ENCODE results near the gene ARVCF. TPM values are rescaled to one million over a fixed set of nuclear protein-coding genes. Genes with fewer than 3 reads are reported as not detected.

ARVCF gene
- total RNA-seq, 1 experiment from 2014 or later: 8.2 TPM

- no peaks in the 10 kb centered on the region for H3K36me3 ChIP-seq (ENCODE audit: control insufficient read depth, insufficient read depth, low read length)
- CTCF ChIA-PET: no interaction called here
- no TSS peak for BruUV-seq (replicated peaks)
Observed at GRCh38 chr22:20056696-20057386, 40.2 kb upstream of the ARVCF start.

GRCh38 chr22:20056161-20056560 is 39.5 kb upstream of the ARVCF start:
- H3K9me3 ChIP-seq (ENCODE audit: control insufficient read depth, insufficient read depth, low read depth, low read length): no peaks in the 10 kb centered on the region
- DNase-seq (ENCODE audit: low read depth, low spot score) (no peak), ATAC-seq (no peak)
- H3K4me3 ChIP-seq (ENCODE audit: low read depth in 2 of 2, low read length in 2 of 2): no peak overlapping the region
- CTCF ChIA-PET: no interaction called here
- H3K27me3 ChIP-seq (ENCODE audit: control insufficient read depth, insufficient read depth, low read length): no peaks in the 10 kb centered on the region
- in situ Hi-C loops (cut with HindIII; ENCODE audit: low pct_unique_long_range_greater_than_20kb, low sequenced_read_pairs): no loop called here
- no peak for TF ChIP-seq SIN3A (IDR thresholded peaks at IDR 0.05; ENCODE audit: borderline replicate concordance, insufficient read depth, low read depth, low read length)
- no peak for TF ChIP-seq TCF7L2 (IDR thresholded peaks at IDR 0.05; ENCODE audit: low read depth, low read length)
- TF ChIP-seq CTCF (IDR thresholded peaks at IDR 0.05): no peak
- no peak for TF ChIP-seq POLR2AphosphoS5 (IDR thresholded peaks at IDR 0.05; ENCODE audit: low read depth, low read length)
- TF ChIP-seq REST (IDR thresholded peaks at IDR 0.05; ENCODE audit: insufficient read depth in 1 of 2, low read depth in 2 of 2, low read length in 1 of 2): no peak
- intact Hi-C loops (cut with micrococcal nuclease; ENCODE audit: unreplicated experiment): no loop called here
- no peaks in the 10 kb centered on the region for H3K4me1 ChIP-seq (ENCODE audit: control insufficient read depth, insufficient read depth, low read length)
- no peaks in the 10 kb centered on the region for H3K36me3 ChIP-seq (ENCODE audit: control insufficient read depth, insufficient read depth, low read length)
- no TSS peak for BruUV-seq (replicated peaks)
- no peak overlapping the region for H3K27ac ChIP-seq (ENCODE audit: low read length)
- POLR2A ChIA-PET: no interaction called here

More at GRCh38 chr22:20056696-20057386, 40.2 kb upstream of the ARVCF start:
- H3K27me3 ChIP-seq (ENCODE audit: control insufficient read depth, insufficient read depth, low read length): no peaks in the 10 kb centered on the region
- no peak overlapping the region for H3K27ac ChIP-seq (ENCODE audit: low read length)
- intact Hi-C loops (cut with micrococcal nuclease; ENCODE audit: unreplicated experiment): no loop called here
- H3K9me3 ChIP-seq (ENCODE audit: control insufficient read depth, insufficient read depth, low read depth, low read length): no peaks in the 10 kb centered on the region
- TF ChIP-seq POLR2AphosphoS5 (IDR thresholded peaks at IDR 0.05; ENCODE audit: low read depth, low read length) (no peak), REST (IDR thresholded peaks at IDR 0.05; ENCODE audit: insufficient read depth in 1 of 2, low read depth in 2 of 2, low read length in 1 of 2) (no peak), SIN3A (IDR thresholded peaks at IDR 0.05; ENCODE audit: borderline replicate concordance, insufficient read depth, low read depth, low read length) (no peak), CTCF (IDR thresholded peaks at IDR 0.05) (no peak), TCF7L2 (IDR thresholded peaks at IDR 0.05; ENCODE audit: low read depth, low read length) (no peak)
- no peak overlapping the region for H3K4me3 ChIP-seq (ENCODE audit: low read depth in 2 of 2, low read length in 2 of 2)
- in situ Hi-C loops (cut with HindIII; ENCODE audit: low pct_unique_long_range_greater_than_20kb, low sequenced_read_pairs): no loop called here
- ATAC-seq: no peak
- H3K4me1 ChIP-seq (ENCODE audit: control insufficient read depth, insufficient read depth, low read length): no peaks in the 10 kb centered on the region
- no peak for DNase-seq (ENCODE audit: low read depth, low spot score)
- POLR2A ChIA-PET: no interaction called here

Data from Panc1 (cell line).